Nephron progenitor cell (in vitro differentiated cells): ENCODE measurements around the gene PAPSS2.
"Not testable (repeated sequence)": the region's sequence is repeated elsewhere in the genome, so short reads cannot be mapped to it uniquely, and the experiment has no call there.

ENCODE experiments used
- DNase-seq: peaks from one replicate; pipeline ENCODE4 v3.0.0; 2021
- H3K27ac Mint-ChIP-seq: 2 replicates; pipeline ENCODE4 v1.8.0; 2021; ENCODE audit warnings: mild to moderate bottlenecking, moderate library complexity, mixed read lengths
- H3K27me3 Mint-ChIP-seq: 2 replicates; pipeline ENCODE4 v1.8.0; 2021; ENCODE audit warnings: mild to moderate bottlenecking, low read depth, mixed read lengths; ENCODE audit not compliant: poor library complexity
- H3K36me3 Mint-ChIP-seq: 2 replicates; pipeline ENCODE4 v1.8.0; 2021; ENCODE audit warnings: low read depth, mixed read lengths
- H3K4me1 Mint-ChIP-seq: 2 replicates; pipeline ENCODE4 v1.8.0; 2021; ENCODE audit warnings: mixed read lengths
- H3K4me3 Mint-ChIP-seq: 2 replicates; pipeline ENCODE4 v1.8.0; 2021; ENCODE audit warnings: mild to moderate bottlenecking, moderate library complexity, mixed read lengths
- H3K9me3 Mint-ChIP-seq: 2 replicates; pipeline ENCODE4 v1.8.0; 2021; ENCODE audit warnings: mild to moderate bottlenecking, moderate library complexity, mixed read lengths
- CTCF ChIP-seq: fragments of 200-600 bp; sonication (generic); IDR thresholded peaks from 2 replicates; pipeline ENCODE4 v1.5.0; 2021; ENCODE audit warnings: antibody characterized with exemption

PAPSS2 gene

GRCh38 chr10:87639493-87639892 is 20.2 kb upstream of the PAPSS2 start:
- no peak for DNase-seq
- Mint-ChIP-seq H3K27me3 (peaks cover 2% of the 10 kb centered on the region), H3K4me3 (no peak overlapping the region), H3K9me3 (no peaks in the 10 kb centered on the region), H3K4me1 (peaks cover 1% of the 10 kb centered on the region), H3K36me3 (no peaks in the 10 kb centered on the region), H3K27ac (no peak overlapping the region)
- TF ChIP-seq CTCF = no peak

- no peak overlapping the region for H3K4me3 Mint-ChIP-seq
- no peaks in the 10 kb centered on the region for H3K36me3 Mint-ChIP-seq
- H3K9me3 Mint-ChIP-seq = no peaks in the 10 kb centered on the region
- TF ChIP-seq CTCF = no peak
- H3K27ac Mint-ChIP-seq = no peak overlapping the region
- DNase-seq = no peak
- peaks cover 5% of the 10 kb centered on the region for H3K4me1 Mint-ChIP-seq
- H3K27me3 Mint-ChIP-seq = peaks cover 2% of the 10 kb centered on the region
Observed at GRCh38 chr10:87640043-87640442, 19.6 kb upstream of the PAPSS2 start.

GRCh38 chr10:87642486-87642885 is 17.2 kb upstream of the PAPSS2 start:
- TF ChIP-seq CTCF = no peak
- no peak for DNase-seq
- peaks cover 6% of the 10 kb centered on the region for H3K9me3 Mint-ChIP-seq
- H3K4me3 Mint-ChIP-seq = no peak overlapping the region
- no peak overlapping the region for H3K27ac Mint-ChIP-seq
- H3K4me1 Mint-ChIP-seq = peaks cover 5% of the 10 kb centered on the region
- no peaks in the 10 kb centered on the region for H3K36me3 Mint-ChIP-seq
- H3K27me3 Mint-ChIP-seq = no peaks in the 10 kb centered on the region

- Mint-ChIP-seq H3K9me3 (peaks cover 6% of the 10 kb centered on the region), H3K27ac (no peak overlapping the region), H3K36me3 (no peaks in the 10 kb centered on the region), H3K27me3 (no peaks in the 10 kb centered on the region), H3K4me3 (no peak overlapping the region), H3K4me1 (peaks cover 5% of the 10 kb centered on the region)
- TF ChIP-seq CTCF = no peak
- no peak for DNase-seq
Observed at GRCh38 chr10:87642988-87643387, 16.7 kb upstream of the PAPSS2 start.

- Mint-ChIP-seq H3K27me3 (no peaks in the 10 kb centered on the region), H3K36me3 (no peaks in the 10 kb centered on the region), H3K4me1 (peaks cover 5% of the 10 kb centered on the region), H3K4me3 (no peak overlapping the region), H3K27ac (no peak overlapping the region), H3K9me3 (peaks cover 6% of the 10 kb centered on the region)
- DNase-seq = no peak
- no peak for TF ChIP-seq CTCF
Observed at GRCh38 chr10:87643920-87644319, 15.8 kb upstream of the PAPSS2 start.

GRCh38 chr10:87644500-87644899 is 15.2 kb upstream of the PAPSS2 start:
- H3K27me3 Mint-ChIP-seq, H3K36me3 Mint-ChIP-seq, H3K27ac Mint-ChIP-seq: not testable (repeated sequence)

More at GRCh38 chr10:87644500-87644899, 15.2 kb upstream of the PAPSS2 start:
- not testable (repeated sequence) for H3K4me1 Mint-ChIP-seq, H3K9me3 Mint-ChIP-seq, DNase-seq, H3K4me3 Mint-ChIP-seq
